GM12873 (cell line): ENCODE measurements around the gene FAM110A.

Experiments
- CTCF ChIP-seq: IDR thresholded peaks from 2 replicates; pipeline ENCODE4 v1.5.1; 2012; ENCODE audit warnings: low read depth, mild to moderate bottlenecking, moderate library complexity, low read length, control low read depth; ENCODE audit not compliant: insufficient read depth; ENCODE audit errors: missing control alignments

Gene FAM110A

GRCh38 chr20:821046-821730, 12.3 kb upstream of the FAM110A start:
- TF ChIP-seq CTCF, result no peak

GRCh38 chr20:821731-822065, 11.8 kb upstream of the FAM110A start:
- TF ChIP-seq CTCF, result no peak

- TF ChIP-seq CTCF, result no peak
Measured at GRCh38 chr20:822651-823573, 10.6 kb upstream of the FAM110A start.

- TF ChIP-seq CTCF, result no peak
Measured at GRCh38 chr20:823574-823902, 10.0 kb upstream of the FAM110A start.

GRCh38 chr20:824490-824889, 9.0 kb upstream of the FAM110A start:
- no peak for TF ChIP-seq CTCF

- no peak for TF ChIP-seq CTCF
Measured at GRCh38 chr20:824916-825315, 8.6 kb upstream of the FAM110A start.

GRCh38 chr20:825710-826421, 7.6 kb upstream of the FAM110A start:
- TF ChIP-seq CTCF, result no peak
